Medulla oblongata (tissue), 1 donor: ENCODE results near the gene PARL.

Experiments used
- DNase-seq: peaks from one replicate; pipeline ENCODE4 v3.0.0-alpha.2; 2015; ENCODE audit errors: extremely low spot score

The PARL gene

DNA sequence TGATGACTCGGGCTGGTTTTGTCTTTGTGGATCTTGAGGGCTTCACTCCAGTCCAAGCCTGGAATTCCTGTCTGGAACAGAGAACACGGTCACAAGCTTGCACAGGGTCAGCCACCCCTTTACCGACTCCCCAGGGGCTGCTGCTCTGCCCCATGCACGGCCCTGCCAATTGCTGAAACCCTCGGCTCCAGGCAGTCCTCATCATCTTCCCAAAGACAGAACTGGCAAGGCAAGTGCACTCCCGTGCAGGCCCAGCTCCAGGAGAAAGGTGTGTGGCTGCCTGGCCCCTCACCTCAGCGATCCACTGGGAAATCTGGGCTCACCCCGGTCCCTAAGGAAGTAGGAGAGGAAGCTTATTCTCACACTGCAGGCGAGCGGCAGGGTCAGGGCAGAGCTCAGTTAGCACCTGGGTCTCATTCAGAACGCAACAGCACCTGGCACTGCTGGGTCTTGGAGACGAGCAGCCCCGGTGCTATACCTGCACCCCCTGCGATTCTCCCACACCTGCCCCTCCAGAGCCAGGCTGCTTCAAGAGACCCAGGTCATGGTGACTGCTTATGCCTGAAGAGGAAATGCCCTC is 66.5 kb downstream of the PARL start:
- DNase-seq = no peak

DNA sequence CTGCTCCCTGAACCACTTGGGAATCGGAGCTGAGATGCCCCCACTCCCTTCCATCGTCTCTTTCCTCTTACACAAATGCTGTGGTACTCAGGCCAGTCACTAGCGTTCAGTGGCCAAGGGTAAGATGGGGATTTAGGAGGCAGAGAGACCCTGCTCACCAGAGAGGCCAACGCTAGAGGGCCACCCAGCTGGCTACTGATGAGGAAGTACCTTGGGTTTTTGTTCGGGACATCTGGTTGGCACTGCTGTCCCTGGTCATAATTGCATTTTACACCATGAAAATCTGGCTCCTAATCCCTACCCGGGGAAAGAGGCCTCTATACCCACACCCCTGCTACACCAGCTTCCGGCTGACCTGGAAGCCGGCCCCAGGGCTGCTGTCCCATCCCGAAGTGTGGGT is 67.0 kb downstream of the PARL start:
- DNase-seq = no peak

DNA sequence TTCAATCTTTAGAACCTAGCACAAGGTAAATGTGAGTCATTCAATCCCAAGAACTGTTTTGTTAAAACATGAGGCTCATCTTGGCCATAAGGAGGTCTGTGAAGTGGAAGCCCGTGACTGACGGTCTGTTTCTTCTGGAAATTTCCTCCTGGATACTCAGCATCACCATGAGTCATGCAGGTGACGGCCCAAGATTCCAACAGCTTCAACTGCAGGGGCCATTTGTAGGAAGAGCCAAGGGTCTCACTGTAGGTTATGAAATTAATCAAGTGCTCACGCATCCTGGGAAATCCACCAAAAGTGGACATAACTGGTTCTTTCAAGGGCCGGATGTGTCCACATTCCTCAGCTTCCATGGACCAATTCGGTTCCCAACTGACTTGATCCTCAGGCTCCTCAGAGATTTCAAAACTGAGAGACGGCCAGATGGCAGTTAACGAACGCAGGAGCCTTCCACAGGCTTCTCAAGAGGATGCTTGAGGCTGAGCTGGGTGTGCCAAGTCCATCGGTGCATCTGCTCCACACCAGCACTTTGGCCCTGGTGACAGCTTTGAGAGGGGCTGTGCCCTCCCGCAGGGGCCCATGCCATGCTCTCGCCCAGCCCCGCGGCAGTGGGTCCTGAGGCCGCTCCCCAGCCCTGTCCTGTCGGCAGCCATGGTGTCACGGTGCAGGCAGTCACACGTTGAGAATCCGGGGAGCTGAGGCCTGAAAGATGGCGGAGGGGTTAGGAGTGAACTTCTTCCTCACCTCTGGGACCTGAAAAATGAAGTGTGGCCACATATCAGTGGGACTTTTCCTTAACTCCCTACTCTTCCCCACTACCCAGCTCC is 67.8 kb downstream of the PARL start:
- no peak for DNase-seq

DNA sequence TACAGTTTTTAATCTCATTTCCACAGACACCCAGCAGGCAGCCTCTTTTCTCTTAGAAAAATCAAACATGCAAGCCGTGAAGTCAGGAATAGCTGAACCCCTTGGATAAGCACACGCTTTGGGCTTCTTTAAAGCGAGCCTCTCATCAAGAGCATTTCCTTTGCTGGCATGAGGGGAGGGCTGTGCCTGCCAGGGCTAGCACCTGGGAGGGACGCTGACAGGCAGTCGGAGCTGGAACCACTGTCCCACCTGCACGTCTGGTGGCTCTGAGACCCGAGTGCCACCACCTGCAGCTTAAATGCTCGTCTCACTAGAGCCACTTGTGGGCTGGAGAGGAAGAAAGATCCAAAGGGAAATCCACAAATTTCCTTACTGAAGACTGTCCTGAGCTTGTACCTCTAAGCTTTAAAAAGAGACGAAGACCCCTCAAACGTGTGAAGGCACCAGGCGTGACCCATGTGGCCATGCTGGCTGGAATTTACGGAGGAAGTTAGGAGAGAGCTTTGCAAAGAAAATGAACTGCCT is 68.7 kb downstream of the PARL start:
- DNase-seq = no peak

DNA sequence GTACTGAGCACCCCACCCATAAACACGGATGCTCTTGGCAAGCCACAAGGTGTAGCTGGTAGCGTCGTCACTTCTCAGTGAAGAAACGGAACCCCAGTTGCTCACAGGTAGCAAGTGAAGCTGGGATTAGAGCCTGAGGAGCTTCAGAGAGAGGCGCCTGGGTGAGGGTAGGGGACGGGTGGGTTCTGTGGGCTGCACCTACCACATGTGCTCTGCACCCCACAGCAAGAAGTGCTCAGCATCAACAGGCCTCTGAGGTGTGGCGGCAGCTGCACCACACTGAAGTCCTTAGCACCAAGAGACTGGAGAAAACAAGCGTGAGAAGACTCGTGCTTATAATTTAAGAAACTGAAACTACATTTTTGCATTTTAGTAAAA is 69.1 kb downstream of the PARL start:
- DNase-seq = no peak

DNA sequence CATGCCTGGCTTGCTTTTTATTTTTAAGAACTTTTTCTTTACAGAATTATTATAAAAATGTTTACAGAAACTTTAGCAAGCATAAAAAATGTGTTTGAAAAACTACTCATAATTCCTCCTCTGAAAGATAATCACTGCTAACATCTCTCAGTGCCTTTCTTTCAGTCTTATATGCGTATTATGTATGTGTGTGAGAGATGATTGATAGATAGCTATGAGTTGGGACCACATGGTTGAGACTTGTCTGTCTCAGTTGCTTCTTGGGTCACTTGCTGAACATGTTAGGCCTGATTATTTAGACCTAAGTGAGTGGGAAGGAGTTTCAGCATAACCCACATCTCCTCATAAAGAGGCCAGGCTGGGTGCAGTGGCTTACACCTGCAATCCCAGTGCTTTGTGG is 70.4 kb downstream of the PARL start:
- DNase-seq = no peak

DNA sequence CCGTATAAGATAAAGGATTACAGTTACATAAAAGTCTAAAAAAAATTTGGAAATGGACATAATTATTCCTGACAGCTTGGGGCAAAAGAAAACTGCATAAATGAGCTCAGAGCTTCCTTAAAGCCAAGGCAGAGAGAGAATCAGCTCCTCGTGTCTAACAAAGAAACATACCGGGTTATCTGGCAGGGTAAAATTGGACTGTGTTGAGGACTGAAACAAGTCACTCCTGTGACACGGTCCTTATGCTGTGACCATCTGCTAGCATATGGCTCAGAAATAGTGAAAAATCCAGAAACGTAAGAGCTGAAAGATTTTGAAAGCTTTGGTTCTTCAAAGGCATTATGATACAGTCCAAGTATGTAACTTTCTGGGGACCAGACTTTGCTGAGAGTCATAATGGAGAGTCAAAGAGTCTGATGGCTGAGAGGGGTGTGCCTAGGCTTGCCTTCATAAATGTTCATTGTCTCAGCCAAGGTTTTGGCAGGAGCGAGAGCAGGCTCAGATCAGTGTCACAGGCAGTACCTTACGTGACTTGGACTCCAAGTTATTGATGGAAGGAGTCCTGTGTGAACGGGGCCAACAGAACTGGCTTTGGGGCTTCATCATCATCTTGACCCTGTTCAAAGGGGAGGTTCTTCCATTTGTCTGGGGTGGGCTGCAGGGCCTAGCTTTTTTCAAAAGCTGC is 71.8 kb downstream of the PARL start:
- DNase-seq = peak; percentile 84

DNA sequence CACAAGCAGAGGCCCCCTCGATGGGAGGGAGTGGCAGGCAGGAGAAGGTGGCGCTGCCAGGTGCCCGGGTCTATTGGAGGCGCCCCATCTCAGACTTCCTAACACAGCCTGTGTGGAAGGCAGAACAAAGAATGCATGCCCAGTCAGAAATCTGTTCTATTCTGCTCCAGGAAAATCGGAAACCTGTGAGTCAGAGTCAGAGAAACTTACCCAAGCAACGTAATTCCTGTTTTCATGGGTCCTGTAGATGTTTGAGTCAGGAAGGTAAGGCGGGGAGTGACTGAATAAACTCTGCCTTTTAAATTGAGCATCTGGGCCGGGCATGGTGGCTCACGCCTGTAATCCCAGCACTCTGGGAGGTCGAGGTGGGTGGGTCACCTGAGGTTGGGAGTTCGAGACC is 73.0 kb downstream of the PARL start:
- no peak for DNase-seq

DNA sequence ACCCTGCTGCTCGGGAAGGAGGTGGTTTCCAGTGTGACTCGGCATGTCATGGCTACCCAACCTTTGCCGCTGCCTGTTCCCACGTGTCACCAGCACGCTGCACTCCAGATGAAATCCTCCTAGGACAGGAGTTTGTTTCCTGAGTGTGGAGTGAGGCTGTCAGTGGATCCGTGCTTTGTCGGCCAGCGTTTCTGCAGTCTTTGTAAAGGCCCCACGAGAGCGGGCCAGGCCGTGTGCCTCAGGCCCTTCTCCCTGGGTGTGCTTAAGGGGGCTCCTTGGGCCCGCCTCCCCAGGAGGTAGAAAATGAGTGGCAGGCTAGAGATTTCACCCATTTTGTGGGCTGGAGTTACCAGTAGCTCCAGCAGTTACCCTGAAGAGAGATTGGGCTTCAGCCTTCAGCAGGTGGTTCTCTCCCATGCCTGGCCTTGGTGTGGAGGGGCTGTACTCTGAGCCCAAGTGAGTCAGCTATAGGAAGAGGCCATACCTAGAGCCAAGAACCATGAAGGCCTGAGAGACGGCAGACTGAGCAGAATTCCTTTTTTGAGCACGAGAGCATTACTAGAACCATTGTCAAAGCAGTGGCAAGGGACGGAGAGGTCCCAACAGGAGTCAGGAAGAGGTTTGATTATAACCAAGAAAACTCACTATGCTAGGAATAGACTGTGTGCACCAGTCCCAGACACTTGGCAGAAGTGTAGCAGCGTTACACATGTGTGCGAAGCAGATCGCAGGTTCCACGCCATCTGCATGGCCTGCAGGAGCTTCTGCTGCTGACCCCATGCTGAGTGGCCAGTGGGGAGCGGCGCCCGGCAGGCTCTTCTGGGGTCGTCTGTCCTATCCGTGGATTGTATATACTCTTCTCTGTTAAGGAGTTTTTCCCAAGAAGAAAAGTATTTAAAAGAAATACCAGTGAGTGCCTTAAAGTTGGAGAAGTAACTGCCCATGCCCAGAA is 73.8 kb downstream of the PARL start:
- DNase-seq = no peak

DNA sequence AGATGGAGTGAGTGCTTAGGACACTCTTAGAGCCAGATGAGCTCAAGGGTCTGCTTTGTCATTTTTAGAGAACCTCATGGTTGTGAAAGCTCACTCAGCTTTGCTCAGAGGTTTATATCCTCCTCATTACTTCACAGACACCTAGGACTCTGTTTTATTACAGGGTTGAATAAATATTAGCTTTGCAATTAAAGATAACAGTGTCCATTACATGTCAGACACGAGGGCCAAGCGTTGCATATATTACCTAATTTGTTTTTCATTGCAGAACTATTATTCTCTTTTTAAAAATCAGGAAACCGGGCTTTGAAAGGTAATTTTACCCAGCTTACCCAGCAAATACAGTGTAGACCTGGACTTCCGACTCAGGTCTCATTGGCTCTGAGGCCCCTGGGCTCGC is 75.4 kb downstream of the PARL start:
- DNase-seq = no peak

DNA sequence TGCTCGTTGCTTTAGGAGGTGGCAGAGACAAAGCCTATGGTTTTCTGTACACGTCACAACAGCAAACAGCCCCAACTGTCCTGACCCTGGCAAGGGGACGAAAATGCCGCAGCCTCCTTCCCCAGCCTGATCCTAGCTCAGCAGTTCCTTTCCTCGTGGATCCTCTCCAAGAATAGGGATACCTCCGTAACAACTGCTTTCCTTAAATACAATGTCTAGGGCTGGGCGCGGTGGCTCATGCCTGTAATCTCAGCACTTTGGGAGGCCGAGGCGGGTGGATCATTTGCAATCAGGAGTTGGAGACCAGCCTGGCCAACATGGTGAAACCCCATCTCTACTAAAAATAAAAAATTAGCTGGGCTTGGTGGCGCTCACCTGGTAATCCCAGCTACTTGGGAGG is 76.3 kb downstream of the PARL start:
- DNase-seq = no peak

DNA sequence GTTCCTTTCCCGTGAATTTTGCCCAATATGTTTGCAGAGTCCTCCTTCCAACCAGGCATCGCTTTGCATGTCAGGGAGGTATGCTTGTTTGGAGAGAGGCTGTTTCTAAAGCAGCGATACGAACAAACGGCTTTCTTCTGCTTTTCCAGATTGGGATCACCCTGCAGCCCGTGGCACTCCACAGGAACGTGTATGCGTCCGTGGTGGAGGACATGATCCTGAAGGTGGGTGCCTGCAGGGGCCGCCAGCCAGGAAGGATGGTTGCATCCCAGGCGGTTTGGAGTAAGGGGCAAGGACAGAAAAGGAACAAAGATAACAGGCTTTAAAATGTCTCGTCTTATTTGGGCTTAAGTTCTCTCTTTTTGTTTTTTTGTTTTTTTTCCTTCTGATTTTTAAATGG is 76.8 kb downstream of the PARL start:
- DNase-seq = no peak

DNA sequence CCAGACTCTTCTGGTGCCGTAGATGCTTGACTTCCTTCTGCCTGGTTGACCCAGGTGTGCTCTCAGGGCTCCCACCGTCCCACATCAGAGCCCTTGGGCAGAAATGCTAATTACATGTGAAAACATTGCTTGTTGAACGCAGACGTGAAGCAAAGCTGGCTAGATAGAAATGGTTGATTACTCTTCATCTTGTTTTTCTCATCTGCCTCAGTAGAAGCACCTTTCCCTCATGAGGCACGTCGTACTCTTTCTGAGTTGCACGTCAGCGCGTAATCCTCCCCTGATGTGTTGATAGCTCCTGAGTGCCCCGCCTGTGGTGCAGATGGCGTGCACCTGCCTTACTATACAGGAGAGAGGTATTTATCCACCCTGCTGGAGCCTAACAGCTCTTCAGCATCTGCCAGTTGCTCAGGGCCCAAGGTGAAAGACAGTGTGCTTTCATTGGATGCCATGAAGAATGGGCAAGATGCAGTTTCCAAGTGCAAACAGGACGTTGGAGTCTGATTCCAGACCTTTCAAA is 77.4 kb downstream of the PARL start:
- DNase-seq = no peak

DNA sequence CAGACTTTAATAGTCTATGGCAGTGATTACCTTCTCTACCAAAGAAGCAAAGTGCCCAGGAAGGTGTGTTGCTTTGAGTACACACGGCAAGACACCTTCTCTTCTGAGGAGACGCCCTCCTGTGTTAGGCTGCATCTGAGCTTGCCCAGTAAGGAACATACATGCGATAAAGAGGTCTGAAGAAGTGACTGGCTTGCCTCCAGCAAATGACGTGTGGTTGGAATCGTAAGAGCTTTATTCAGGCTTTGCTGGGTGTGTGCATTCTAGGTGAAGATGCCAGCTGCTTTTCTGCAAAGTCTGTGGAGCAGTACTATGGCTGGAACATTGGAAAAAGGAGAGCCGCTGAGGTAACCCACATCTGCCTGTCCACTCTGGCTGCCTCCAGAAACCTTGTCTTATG is 81.7 kb downstream of the PARL start:
- no peak for DNase-seq

DNA sequence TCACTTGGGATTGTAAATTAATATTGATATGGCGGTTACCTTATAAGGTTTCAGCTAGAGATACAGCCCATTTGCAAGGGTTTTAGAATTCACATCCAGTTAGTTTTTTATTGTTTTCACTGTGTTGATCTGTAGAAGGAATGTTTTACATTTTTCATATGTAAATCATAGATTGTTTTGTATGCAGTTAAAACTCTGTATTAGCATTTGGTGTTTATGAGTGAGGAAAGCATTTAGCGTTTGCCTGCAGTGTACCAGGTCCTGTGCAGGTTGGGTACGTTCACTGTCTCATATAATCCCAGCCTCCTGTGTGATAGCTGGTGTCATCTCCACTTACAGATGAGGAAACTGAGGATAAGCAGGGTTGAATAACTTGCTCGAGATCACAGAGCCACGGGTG is 83.1 kb downstream of the PARL start:
- no peak for DNase-seq

DNA sequence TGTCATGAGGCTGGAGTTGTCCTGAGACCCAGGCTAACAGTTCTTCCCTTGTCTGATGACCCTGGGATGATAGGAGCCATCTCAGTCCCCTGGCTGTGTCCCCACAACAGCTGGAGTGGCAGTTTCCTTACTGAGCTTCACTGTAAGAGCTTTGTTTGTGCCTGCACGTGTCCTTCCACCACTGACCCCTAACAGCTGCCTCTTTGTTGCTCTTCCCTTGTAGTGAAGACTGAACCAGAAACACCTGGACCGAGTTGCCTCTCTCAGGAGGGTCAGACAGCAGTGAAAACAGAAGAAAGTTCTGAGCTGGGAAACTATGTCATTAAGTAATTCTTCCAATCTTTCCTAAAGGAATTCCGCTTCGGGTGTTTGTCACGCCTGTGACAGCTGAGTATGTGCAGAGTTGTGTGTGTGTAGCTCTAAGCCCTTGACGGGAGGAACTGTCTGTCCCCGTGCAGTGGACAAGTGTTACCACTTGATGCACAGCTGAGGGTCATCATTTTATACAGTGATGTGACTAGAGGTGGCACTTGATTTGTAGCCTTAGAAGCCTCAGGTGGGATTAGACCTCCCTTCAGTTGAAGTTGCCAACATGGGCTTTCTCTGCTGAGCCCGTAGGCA is 84.3 kb downstream of the PARL start:
- DNase-seq = peak; percentile 95

DNA sequence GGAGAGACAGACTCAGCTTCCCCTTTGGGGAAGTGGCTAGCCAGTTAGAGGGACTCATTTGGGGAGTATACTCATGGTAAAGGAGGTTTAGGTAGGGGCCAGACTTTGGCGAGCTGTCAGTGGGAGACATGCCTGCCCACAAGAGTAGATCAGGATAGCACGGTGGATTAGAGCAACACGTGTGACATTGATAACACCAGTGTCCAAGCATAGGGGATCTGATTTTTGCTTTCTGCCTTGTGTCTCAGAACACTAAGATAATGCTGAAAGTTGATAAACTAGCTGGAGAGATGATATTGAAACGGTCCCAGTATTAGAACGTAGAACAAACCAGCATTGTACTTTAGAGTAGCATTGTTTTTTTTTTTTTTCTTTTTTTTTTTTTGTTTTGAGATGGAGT is 85.2 kb downstream of the PARL start:
- DNase-seq = no peak

DNA sequence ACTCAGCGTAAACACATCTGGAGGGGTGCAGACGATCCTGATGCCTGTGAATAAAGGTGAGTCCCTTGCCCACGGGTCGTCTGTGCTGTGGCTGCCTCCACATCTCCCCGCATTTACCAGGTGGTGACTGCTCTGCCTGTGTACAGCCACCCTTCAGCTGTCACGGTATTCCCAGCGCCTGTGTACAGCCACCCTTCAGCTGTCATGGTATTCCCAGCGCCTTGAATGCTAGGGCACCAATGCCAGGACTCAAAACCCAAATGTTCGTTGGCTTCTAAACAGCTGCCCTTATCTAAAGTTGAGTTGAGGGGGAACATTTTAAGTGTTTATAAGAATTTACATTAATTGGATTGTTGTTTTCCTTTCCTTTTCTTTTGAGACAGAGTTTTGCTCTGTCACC is 86.7 kb downstream of the PARL start:
- no peak for DNase-seq

DNA sequence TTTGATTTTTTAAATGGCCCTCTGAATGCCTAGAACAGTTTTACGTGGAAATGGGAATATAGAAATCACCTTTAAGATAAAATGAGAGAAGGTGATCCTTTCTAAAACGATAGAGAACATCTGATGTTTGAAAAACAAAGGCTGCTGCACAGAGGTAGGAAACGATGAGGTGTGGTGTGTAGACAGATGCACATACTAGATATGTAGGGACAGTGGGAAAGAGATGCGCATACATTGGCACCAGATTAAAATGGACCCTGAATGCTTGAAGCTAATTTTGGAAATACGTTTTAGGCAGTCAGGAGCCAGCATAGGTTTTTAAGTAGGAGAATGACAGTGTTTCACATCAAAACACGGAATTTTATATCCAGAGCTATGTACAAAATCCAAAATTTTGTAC is 88.3 kb downstream of the PARL start:
- no peak for DNase-seq

DNA sequence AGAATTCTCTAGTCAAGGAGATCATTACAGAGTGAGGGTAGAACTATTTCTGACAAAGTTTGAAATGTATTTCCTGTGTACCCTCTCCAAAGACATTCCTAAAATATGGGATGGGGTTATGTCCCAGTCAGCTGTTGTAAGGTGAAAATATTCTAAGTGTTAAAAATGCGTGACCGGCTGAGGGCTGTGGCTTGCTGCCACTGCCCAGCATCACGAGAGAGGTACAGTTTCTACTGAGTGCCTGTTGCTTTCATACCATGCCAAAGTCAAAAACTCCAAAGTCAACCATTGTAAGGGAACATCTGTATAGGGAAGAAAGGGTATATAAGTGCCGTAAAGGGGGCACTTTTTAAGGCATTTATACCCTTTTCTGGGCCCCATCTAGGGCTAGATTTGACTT is 90.2 kb downstream of the PARL start:
- no peak for DNase-seq

DNA sequence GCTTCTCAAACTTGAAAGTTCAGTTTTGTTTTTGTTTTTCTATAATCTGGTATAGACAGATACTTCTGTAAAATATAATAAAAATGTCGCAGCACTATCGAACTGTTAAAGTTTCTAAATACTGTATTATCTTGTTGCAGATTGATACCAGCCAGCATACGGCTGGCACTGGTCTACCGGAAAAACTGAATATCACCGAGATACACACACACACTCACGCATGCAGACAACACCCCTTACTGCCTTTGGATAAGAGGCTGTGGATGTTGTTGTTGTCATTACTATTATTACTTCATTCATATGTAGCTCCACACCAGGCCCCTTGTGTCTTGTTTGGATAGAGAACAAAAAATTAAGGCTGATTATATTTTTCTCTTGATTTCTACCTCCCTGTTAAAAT is 91.7 kb downstream of the PARL start:
- no peak for DNase-seq
